ENCODE data around the gene CAMTA1. TPM values are rescaled to one million over a fixed set of nuclear protein-coding genes. Genes with fewer than 3 reads are reported as not detected.

CAMTA1 gene
- total RNA-seq, 2 donors from 2014 or later, result 100 to 102 TPM

DNA sequence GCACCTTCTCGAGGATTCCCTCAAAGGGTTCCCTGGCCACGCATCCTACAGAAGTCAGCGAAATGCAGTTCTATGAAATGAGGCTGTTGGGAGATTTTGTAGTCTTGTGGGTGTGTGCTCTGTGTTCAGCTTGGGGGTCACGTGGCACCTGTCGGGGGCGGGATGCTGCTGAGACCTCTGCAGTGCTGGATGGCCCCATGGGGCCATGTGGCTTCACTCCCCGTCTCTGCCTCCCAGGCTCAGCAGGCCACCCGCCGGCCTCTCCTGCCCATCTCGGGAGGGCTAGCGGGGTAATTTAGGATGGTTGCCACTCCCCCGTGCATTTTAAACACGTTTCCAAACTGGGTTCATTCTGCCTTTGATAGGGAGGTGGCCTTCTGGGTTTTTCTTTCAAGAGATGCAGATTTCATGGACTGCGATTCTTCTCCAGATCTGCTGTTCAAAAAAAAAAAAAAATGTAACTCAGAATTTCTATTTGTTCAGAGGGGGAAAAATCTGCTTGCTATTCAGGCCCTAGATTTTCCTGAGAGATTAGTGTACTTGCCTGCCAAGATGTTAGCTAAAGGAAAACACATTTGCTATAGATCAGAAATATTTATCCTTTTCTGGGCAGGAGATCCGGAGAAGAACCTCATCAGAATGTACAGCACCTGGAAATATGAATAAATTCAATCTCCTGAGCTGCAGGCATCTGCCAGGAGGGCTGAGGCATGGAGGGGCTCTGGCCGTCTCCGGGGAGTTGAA, 708.6 kb downstream of the CAMTA1 start:
- Histone ChIP-seq H3K27ac (no peak overlapping the region), H3K4me1 (replicated peaks) (no peaks in the 10 kb centered on the region), H3K36me3 (no peaks in the 10 kb centered on the region), H3K9me3 (no peaks in the 10 kb centered on the region), H3K27me3 (replicated peaks; ENCODE audit: insufficient read depth) (no peaks in the 10 kb centered on the region), H3K4me3 (no peak overlapping the region)
- intact Hi-C loops (cut with DNase I), result no loop called here
- TF ChIP-seq, protein P1, sequence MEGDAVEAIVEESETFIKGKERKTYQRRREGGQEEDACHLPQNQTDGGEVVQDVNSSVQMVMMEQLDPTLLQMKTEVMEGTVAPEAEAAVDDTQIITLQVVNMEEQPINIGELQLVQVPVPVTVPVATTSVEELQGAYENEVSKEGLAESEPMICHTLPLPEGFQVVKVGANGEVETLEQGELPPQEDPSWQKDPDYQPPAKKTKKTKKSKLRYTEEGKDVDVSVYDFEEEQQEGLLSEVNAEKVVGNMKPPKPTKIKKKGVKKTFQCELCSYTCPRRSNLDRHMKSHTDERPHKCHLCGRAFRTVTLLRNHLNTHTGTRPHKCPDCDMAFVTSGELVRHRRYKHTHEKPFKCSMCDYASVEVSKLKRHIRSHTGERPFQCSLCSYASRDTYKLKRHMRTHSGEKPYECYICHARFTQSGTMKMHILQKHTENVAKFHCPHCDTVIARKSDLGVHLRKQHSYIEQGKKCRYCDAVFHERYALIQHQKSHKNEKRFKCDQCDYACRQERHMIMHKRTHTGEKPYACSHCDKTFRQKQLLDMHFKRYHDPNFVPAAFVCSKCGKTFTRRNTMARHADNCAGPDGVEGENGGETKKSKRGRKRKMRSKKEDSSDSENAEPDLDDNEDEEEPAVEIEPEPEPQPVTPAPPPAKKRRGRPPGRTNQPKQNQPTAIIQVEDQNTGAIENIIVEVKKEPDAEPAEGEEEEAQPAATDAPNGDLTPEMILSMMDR (IDR thresholded peaks at IDR 0.05), result no peak
- TF ChIP-seq POLR2AphosphoS5 (IDR thresholded peaks at IDR 0.05), result no peak
- TF ChIP-seq POLR2A (IDR thresholded peaks at IDR 0.05), result no peak
- 46% methylated on average over 17 of the region's 17 CpGs for WGBS
- DNase-seq (ENCODE audit: low spot score), result no peak

DNA sequence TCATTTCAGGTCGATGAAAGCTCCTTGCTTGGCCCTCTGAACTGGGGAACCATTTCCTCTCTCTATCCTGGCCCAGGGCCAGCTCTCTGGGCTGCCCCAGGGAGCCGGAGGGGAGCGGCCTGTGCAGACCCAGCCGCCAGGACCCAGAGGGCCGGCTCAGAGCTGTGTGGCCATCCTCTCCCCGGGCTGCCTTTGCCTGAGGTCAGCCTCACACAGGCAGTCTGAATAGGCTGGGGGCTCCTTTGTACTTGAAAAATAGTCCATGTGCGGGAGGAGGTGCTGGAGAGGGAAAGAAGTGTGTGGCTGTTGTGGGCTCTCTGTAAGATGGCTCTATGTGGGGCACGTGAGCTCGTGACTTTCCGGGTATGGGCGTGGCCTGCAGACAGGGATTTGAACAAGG, 710.7 kb downstream of the CAMTA1 start:
- Histone ChIP-seq H3K36me3 (no peaks in the 10 kb centered on the region), H3K4me1 (replicated peaks) (no peaks in the 10 kb centered on the region), H3K27me3 (replicated peaks; ENCODE audit: insufficient read depth) (no peaks in the 10 kb centered on the region), H3K27ac (no peak overlapping the region), H3K4me3 (no peak overlapping the region), H3K9me3 (no peaks in the 10 kb centered on the region)
- TF ChIP-seq, protein P1 (IDR thresholded peaks at IDR 0.05), result no peak
- TF ChIP-seq POLR2AphosphoS5 (IDR thresholded peaks at IDR 0.05) (no peak), POLR2A (IDR thresholded peaks at IDR 0.05) (no peak)
- WGBS, result 68% methylated on average over 11 of the region's 11 CpGs
- intact Hi-C loops (cut with DNase I), result no loop called here
- DNase-seq (ENCODE audit: low spot score), result no peak

DNA sequence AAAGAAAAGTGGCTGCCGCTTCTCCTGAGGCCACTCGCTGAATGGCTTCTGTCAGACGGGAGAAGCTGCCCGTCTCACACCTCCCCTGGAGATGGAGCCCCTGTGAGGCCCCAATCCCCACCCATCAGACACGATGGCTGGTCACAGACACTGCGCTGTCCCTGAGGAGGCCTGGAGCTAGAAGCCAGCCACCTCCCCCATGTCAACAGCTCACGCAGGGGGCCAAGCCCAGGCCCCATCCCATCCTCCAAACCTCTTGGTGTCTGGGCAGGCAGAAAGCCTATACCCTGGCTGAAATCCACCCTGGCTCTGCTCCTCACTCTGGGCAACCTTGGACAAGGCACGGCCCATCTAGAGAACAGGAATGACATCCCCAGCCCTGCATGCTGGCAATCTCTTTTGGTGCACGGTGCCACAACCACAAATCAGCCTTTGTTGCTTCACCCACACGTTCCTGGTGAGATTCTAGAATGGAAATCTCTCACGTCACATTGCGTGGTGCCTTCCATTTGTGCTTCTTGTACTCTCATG, 711.9 kb downstream of the CAMTA1 start:
- H3K9me3 ChIP-seq, result no peaks in the 10 kb centered on the region
- no peak overlapping the region for H3K4me3 ChIP-seq
- no peaks in the 10 kb centered on the region for H3K36me3 ChIP-seq
- no peaks in the 10 kb centered on the region for H3K27me3 ChIP-seq (replicated peaks; ENCODE audit: insufficient read depth)
- H3K4me1 ChIP-seq (replicated peaks), result no peaks in the 10 kb centered on the region
- no peak for TF ChIP-seq POLR2AphosphoS5 (IDR thresholded peaks at IDR 0.05)
- no peak for TF ChIP-seq POLR2A (IDR thresholded peaks at IDR 0.05)
- TF ChIP-seq, protein P1 (IDR thresholded peaks at IDR 0.05), result no peak
- DNase-seq (ENCODE audit: low spot score), result no peak
- no peak overlapping the region for H3K27ac ChIP-seq
- 74% methylated on average over 12 of the region's 12 CpGs for WGBS
- intact Hi-C loops (cut with DNase I), result no loop called here

DNA sequence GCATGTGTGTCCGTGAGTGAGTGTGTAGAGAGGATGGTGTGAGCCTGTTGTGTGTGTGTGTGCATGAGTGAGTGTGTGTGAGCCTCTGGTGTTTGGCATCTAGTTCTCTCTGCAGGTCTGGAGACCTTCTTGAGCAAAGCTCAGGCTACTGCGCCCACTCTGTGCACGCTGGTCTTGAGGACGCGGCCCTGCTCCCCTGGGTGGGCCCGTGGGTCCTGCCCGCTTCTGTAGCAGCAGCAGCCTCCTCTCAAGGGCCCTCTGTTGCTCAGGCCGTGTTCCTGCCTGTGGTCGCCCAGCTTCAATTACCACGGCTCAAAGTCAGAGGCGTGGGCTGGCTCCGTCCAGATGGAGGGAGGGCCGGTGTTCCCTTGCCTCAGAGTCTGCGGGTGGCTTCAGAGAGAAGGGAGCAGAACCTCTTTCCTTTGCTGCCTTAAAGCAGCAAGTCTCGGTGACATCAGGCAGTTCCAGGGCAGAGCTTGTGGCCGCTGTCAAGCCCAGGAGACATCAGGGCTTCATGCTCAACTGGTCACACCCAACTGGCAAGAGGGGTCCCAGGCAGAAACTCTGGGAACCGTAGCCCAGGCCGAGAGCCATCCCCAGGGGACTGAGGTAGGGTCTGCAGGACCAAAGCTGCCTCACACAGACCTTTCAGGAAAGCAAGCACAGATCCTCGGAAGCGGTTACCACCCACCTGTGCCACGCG, 715.3 kb downstream of the CAMTA1 start:
- H3K4me3 ChIP-seq, result no peak overlapping the region
- WGBS, result 93% methylated on average over 21 of the region's 22 CpGs
- no peak overlapping the region for H3K27ac ChIP-seq
- TF ChIP-seq POLR2A (IDR thresholded peaks at IDR 0.05), result no peak
- TF ChIP-seq, protein P1 (IDR thresholded peaks at IDR 0.05), result no peak
- TF ChIP-seq POLR2AphosphoS5 (IDR thresholded peaks at IDR 0.05), result no peak
- intact Hi-C loops (cut with DNase I), result no loop called here
- H3K4me1 ChIP-seq (replicated peaks), result no peaks in the 10 kb centered on the region
- no peaks in the 10 kb centered on the region for H3K27me3 ChIP-seq (replicated peaks; ENCODE audit: insufficient read depth)
- no peak for DNase-seq (ENCODE audit: low spot score)
- no peaks in the 10 kb centered on the region for H3K9me3 ChIP-seq
- no peaks in the 10 kb centered on the region for H3K36me3 ChIP-seq

Measured in prostate gland (tissue), 2 donors.